Esophagus muscularis mucosa (tissue), 4 donors: ENCODE measurements around the gene MEX3B.

Experiments
- EP300 ChIP-seq: sonication (generic); formaldehyde crosslinking; IDR thresholded peaks from one replicate; pipeline ENCODE4 v1.6.1; 2017; ENCODE audit warnings: antibody characterized with exemption
- POLR2A ChIP-seq: fragments of 450-650 bp; IDR thresholded peaks from one replicate; pipeline ENCODE4 v1.6.1; 2017; ENCODE audit warnings: antibody characterized with exemption, moderate library complexity, mild to moderate bottlenecking, low read depth
- POLR2AphosphoS5 ChIP-seq, 2 donors: sonication (generic); formaldehyde crosslinking; IDR thresholded peaks; one replicate each; pipeline ENCODE4 v1.6.1; 2017; ENCODE audit warnings: antibody characterized with exemption in 2 of 2
- TF ChIP-seq, protein P1 (sequence below), 3 experiments: fragments of 200-600 bp in 2 of 3; fragments of 450-650 bp in 1 of 3; sonication (generic) in 2 of 3; IDR thresholded peaks; one replicate each; pipeline ENCODE4 v1.5.1; 2017 to 2019; ENCODE audit warnings: antibody characterized with exemption in 3 of 3, mild to moderate bottlenecking in 2 of 3, moderate library complexity in 1 of 3

DNA sequence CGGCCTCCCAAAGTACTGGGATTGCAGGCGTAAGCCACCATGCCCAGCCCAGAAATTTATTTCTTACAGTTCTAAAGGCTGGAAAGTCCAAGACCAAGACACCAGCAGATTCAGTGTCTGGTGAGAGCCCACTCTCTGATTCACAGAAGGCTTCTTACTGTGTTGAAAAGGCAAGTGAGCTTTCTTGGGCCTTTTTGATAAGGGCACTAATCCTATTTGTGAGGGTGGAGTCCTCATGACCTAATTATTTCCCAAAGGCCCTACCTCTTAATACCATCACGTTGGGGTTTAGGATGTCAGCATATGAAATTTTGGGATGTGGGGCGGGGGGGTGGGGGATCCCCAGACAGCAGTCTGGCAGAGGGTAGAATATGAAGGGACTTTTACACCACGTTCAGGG, 47.5 kb upstream of the MEX3B start:
- TF ChIP-seq, protein P1, sequence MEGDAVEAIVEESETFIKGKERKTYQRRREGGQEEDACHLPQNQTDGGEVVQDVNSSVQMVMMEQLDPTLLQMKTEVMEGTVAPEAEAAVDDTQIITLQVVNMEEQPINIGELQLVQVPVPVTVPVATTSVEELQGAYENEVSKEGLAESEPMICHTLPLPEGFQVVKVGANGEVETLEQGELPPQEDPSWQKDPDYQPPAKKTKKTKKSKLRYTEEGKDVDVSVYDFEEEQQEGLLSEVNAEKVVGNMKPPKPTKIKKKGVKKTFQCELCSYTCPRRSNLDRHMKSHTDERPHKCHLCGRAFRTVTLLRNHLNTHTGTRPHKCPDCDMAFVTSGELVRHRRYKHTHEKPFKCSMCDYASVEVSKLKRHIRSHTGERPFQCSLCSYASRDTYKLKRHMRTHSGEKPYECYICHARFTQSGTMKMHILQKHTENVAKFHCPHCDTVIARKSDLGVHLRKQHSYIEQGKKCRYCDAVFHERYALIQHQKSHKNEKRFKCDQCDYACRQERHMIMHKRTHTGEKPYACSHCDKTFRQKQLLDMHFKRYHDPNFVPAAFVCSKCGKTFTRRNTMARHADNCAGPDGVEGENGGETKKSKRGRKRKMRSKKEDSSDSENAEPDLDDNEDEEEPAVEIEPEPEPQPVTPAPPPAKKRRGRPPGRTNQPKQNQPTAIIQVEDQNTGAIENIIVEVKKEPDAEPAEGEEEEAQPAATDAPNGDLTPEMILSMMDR (IDR thresholded peaks at IDR 0.05), result no peak
- TF ChIP-seq POLR2A (no peak), POLR2AphosphoS5 (IDR thresholded peaks at IDR 0.05) (no peak), EP300 (no peak)
